ENCODE data around the gene MID2.
"Not testable (repeated sequence)": the region's sequence is repeated elsewhere in the genome, so short reads cannot be mapped to it uniquely, and the experiment has no call there.

MID2 gene

GRCh38 chrX:107825698-107826237, at the start of gene MID2:
Gene MID2 (plus strand): TSS chrX:107825866. CDS start chrX:107826427, 561 bp downstream.
- peak; percentile 43 for DNase-seq

- peak; percentile 82 for DNase-seq
Measured at GRCh38 chrX:107776649-107777535, 48.8 kb upstream of the MID2 start.

- no peak for DNase-seq
Measured at GRCh38 chrX:107777536-107777832, 48.2 kb upstream of the MID2 start, which contains the start of gene NCBP2L. Gene NCBP2L (plus strand): TSS chrX:107777733. CDS start chrX:107794221, 16,488 bp downstream.

GRCh38 chrX:107780525-107780924, 45.1 kb upstream of the MID2 start:
- no peak for DNase-seq

GRCh38 chrX:107787827-107788226, 37.8 kb upstream of the MID2 start:
- no peak for DNase-seq

- no peak for DNase-seq
Measured at GRCh38 chrX:107804427-107804826, 21.2 kb upstream of the MID2 start.

- DNase-seq: no peak
Measured at GRCh38 chrX:107805179-107805578, 20.5 kb upstream of the MID2 start.

- DNase-seq: not testable (repeated sequence)
Measured at GRCh38 chrX:107810053-107810452, 15.6 kb upstream of the MID2 start.

GRCh38 chrX:107818900-107819521, 6.7 kb upstream of the MID2 start:
- DNase-seq: no peak

GRCh38 chrX:107823042-107823441, 2.6 kb upstream of the MID2 start:
- no peak for DNase-seq

GRCh38 chrX:107823456-107823855, 2.2 kb upstream of the MID2 start:
- peak; percentile 70 for DNase-seq

GRCh38 chrX:107826238-107827029, 768 bp downstream of the MID2 start:
- peak; percentile 46 for DNase-seq

- peak; percentile 1 for DNase-seq
Measured at GRCh38 chrX:107827030-107827831, 1.6 kb downstream of the MID2 start.

GRCh38 chrX:107827852-107828251, 2.2 kb downstream of the MID2 start:
- DNase-seq: no peak

- DNase-seq: no peak
Measured at GRCh38 chrX:107829878-107830277, 4.2 kb downstream of the MID2 start.

- DNase-seq: no peak
Measured at GRCh38 chrX:107831071-107831730, 5.5 kb downstream of the MID2 start.

- no peak for DNase-seq
Measured at GRCh38 chrX:107834275-107835201, 8.9 kb downstream of the MID2 start.

- no peak for DNase-seq
Measured at GRCh38 chrX:107836958-107837357, 11.3 kb downstream of the MID2 start.

GRCh38 chrX:107840971-107841370, 15.3 kb downstream of the MID2 start:
- DNase-seq: no peak

- no peak for DNase-seq
Measured at GRCh38 chrX:107842715-107843400, 17.2 kb downstream of the MID2 start.
